ENCODE results near the gene SMARCAL1. TPM values are rescaled to one million over a fixed set of nuclear protein-coding genes. Genes with fewer than 3 reads are reported as not detected.
A peak's percentile ranks its signal among the peaks of the same experiment; 100 is the strongest.

Gene SMARCAL1
- total RNA-seq (2014; rRNA removed; shearing (Covaris generic)): 17.2 and 25.4 TPM in 2 replicates
- 10.3 and 13.3 TPM in 2 replicates for polyA plus RNA-seq (2016; fragmentation: Nextera tagmentation; extraction: Ambion mirVana)
- long read RNA-seq, partial matches to known transcripts: 1 of 9 reads
- long read RNA-seq, other reads (novel, unspliced or antisense): 2 of 9 reads

- Histone ChIP-seq H4K20me1 (replicated peaks; ENCODE audit: insufficient read depth) (no peaks in the 10 kb centered on the region), H2AFZ (peak within 1 kb of the TSS; percentile 67), H3K36me3 (ENCODE audit: insufficient read depth) (no peaks in the 10 kb centered on the region), H3K27ac (ENCODE audit: low read depth) (no peak within 1 kb of the TSS), H3F3A (replicated peaks; ENCODE audit: low read depth) (no peaks in the 10 kb centered on the region), H3K4me3 (peak within 1 kb of the TSS; percentile 83), H3K4me1 (ENCODE audit: insufficient read depth) (peaks cover 19% of the 10 kb centered on the region), H3K4me2 (peak within 1 kb of the TSS; percentile 73), H3K79me2 (replicated peaks; ENCODE audit: insufficient read depth) (0 out of 2 replicates have a peak, but pooled peaks cover 3% of the 10 kb centered on the region), H3K9me2 (ENCODE audit: insufficient read depth) (no peaks in the 10 kb centered on the region), H3K27me3 (ENCODE audit: insufficient read depth) (no peaks in the 10 kb centered on the region; the same call in 1 of the 2 replicates)
- Mint-ChIP-seq H3K4me3 (peak within 1 kb of the TSS; percentile 96), H3K36me3 (ENCODE audit: low read depth) (no peaks in the 10 kb centered on the region; the same call in 2 of the 3 replicates), H3K4me1 (peaks cover 22% of the 10 kb centered on the region; the same call in 2 of the 3 replicates), H3K27ac (peak within 1 kb of the TSS; percentile 97), H3K27me3 (ENCODE audit: insufficient read depth, low read depth, poor library complexity) (peaks cover 7% of the 10 kb centered on the region), H3K9me3 (no peaks in the 10 kb centered on the region)
- DNase-seq (ENCODE audit: low spot score) (peak; percentile 99), ATAC-seq (peak; percentile 93)
- TF ChIP-seq CREB1 (CRISPR knock-in tag; IDR thresholded peaks at IDR 0.05; ENCODE audit: low read depth) (peak; percentile 92), POLR2AphosphoS5 (IDR thresholded peaks at IDR 0.05; ENCODE audit: low read depth) (peak; percentile 75), ETS1 (IDR thresholded peaks at IDR 0.05) (peak; percentile 99), EZH2phosphoT487 (IDR thresholded peaks at IDR 0.05; ENCODE audit: unreplicated experiment) (no peak)
Measured at GRCh38 chr2:216412022-216412999, at the start of gene SMARCAL1. TSS of gene SMARCAL1 (plus strand) at chr2:216412484. CDS start at chr2:216414705, 2,221 bp downstream.

- H4K20me1 ChIP-seq (replicated peaks; ENCODE audit: insufficient read depth): no peaks in the 10 kb centered on the region
- no peak overlapping the region for H2AFZ ChIP-seq
- H3K79me2 ChIP-seq (replicated peaks; ENCODE audit: insufficient read depth): no peaks in the 10 kb centered on the region
- H3K27ac Mint-ChIP-seq: no peak overlapping the region
- H3K27ac ChIP-seq (ENCODE audit: low read depth): no peak overlapping the region
- DNase-seq (ENCODE audit: low spot score) (no peak), ATAC-seq (peak; percentile 26; the same call in 1 of the 3 replicates)
- H3K4me3 Mint-ChIP-seq: no peak overlapping the region
- no peak for TF ChIP-seq JUNB (IDR thresholded peaks at IDR 0.05; ENCODE audit: unreplicated experiment)
- TF ChIP-seq ZNF331 (CRISPR knock-in tag; IDR thresholded peaks at IDR 0.05; ENCODE audit: low read depth): no peak
- no peak for TF ChIP-seq CTCF (conservative IDR thresholded peaks at IDR 0.05; ENCODE audit: low read depth in 2 of 2)
- no peak for TF ChIP-seq EZH2 (IDR thresholded peaks at IDR 0.05; ENCODE audit: low read depth, unreplicated experiment)
- no peak for TF ChIP-seq NANOG (IDR thresholded peaks at IDR 0.05; ENCODE audit: borderline replicate concordance)
- H3K4me3 ChIP-seq: no peak overlapping the region
- H3K27me3 Mint-ChIP-seq (ENCODE audit: insufficient read depth, low read depth, poor library complexity): peaks cover 2% of the 10 kb centered on the region
- no peaks in the 10 kb centered on the region; the same call in 1 of the 2 replicates for H3K4me1 ChIP-seq (ENCODE audit: insufficient read depth)
- no peaks in the 10 kb centered on the region for H3F3A ChIP-seq (replicated peaks; ENCODE audit: low read depth)
- H3K4me2 ChIP-seq: no peak overlapping the region
- H3K9me2 ChIP-seq (ENCODE audit: insufficient read depth): 0 out of 2 replicates have a peak, but pooled peaks cover 7% of the 10 kb centered on the region
- H3K36me3 Mint-ChIP-seq (ENCODE audit: low read depth): no peaks in the 10 kb centered on the region
- no peaks in the 10 kb centered on the region for H3K9me3 Mint-ChIP-seq
- H3K27me3 ChIP-seq (ENCODE audit: insufficient read depth): no peaks in the 10 kb centered on the region
- no peaks in the 10 kb centered on the region for H3K36me3 ChIP-seq (ENCODE audit: insufficient read depth)
- peaks cover 19% of the 10 kb centered on the region for H3K4me1 Mint-ChIP-seq
Measured at GRCh38 chr2:216362730-216363129, 49.6 kb upstream of the SMARCAL1 start.

Measured in GM23338 (cell line).